OCI-LY7 (cell line): ENCODE results near the gene DNM3. TPM values are rescaled to one million over a fixed set of nuclear protein-coding genes. Genes with fewer than 3 reads are reported as not detected.

Experiments used
- BruUV-seq: library from RNA; stranded (reverse); fragments of 400-500 nt; replicated peaks from 2 replicates; lab custom pipeline; 2021; lab: Mats Ljungman, UMichigan
- CTCF ChIA-PET: fragments of 300-600 bp; sonication (Branson Sonifier 250); formaldehyde crosslinking; loops from one replicate; lab custom pipeline; 2022; ENCODE audit warnings: antibody characterized with exemption; ENCODE audit not compliant: unreplicated experiment; lab: Charles Lee
- POLR2A ChIA-PET: fragments of 300-600 bp; sonication (Branson Sonifier 250); formaldehyde crosslinking; loops from one replicate; lab custom pipeline; 2022; ENCODE audit warnings: antibody characterized with exemption; lab: Charles Lee
- DNase-seq: peaks from one replicate; pipeline ENCODE4 v3.0.0-alpha.2; 2015; ENCODE audit warnings: low spot score
- H2AFZ ChIP-seq: fragments of 200-600 bp; sonication (generic), shearing (Covaris generic); 2 replicates; pipeline ENCODE4 v1.6.1; 2014; ENCODE audit warnings: mild to moderate bottlenecking, antibody characterized with exemption, low read length, moderate library complexity
- H3K27ac ChIP-seq: fragments of 200-600 bp; sonication (generic); 2 replicates; pipeline ENCODE4 v1.5.1; 2014; ENCODE audit warnings: mixed run types, low read depth, mild to moderate bottlenecking, moderate library complexity, low read length, inconsistent platforms; ENCODE audit not compliant: poor library complexity, severe bottlenecking
- H3K36me3 ChIP-seq: fragments of 200-600 bp; sonication (generic); 2 replicates; pipeline ENCODE4 v1.6.1; 2014; ENCODE audit warnings: mild to moderate bottlenecking, antibody characterized with exemption, low read length, moderate library complexity, mixed read lengths; ENCODE audit not compliant: insufficient read depth
- H3K4me1 ChIP-seq: fragments of 200-600 bp; sonication (generic); 2 replicates; pipeline ENCODE4 v1.5.1; 2014; ENCODE audit warnings: mild to moderate bottlenecking, low read length; ENCODE audit not compliant: insufficient read depth, poor library complexity, severe bottlenecking
- H3K4me2 ChIP-seq: fragments of 200-600 bp; sonication (generic); 2 replicates; pipeline ENCODE4 v1.6.1; 2014; ENCODE audit warnings: mild to moderate bottlenecking, low read length
- H3K4me3 ChIP-seq: fragments of 200-600 bp; sonication (generic); 2 replicates; pipeline ENCODE4 v1.5.1; 2014; ENCODE audit warnings: mild to moderate bottlenecking, low read depth, low read length; ENCODE audit not compliant: poor library complexity, severe bottlenecking
- H3K79me2 ChIP-seq: fragments of 200-600 bp; sonication (generic); 2 replicates; pipeline ENCODE4 v1.6.1; 2016; ENCODE audit warnings: low read depth, mild to moderate bottlenecking, low read length, moderate library complexity, mixed read lengths; ENCODE audit not compliant: insufficient read depth
- H3K9me2 ChIP-seq: fragments of 200-600 bp; sonication (generic); 2 replicates; pipeline ENCODE4 v1.6.1; 2016; ENCODE audit warnings: mild to moderate bottlenecking, low read length, mixed read lengths; ENCODE audit not compliant: insufficient read depth
- H3K9me3 ChIP-seq: fragments of 200-600 bp; sonication (generic); 2 replicates; pipeline ENCODE4 v1.6.1; 2014; ENCODE audit warnings: mild to moderate bottlenecking, mixed run types, low read length, mixed read lengths
- H4K20me1 ChIP-seq: fragments of 200-600 bp; sonication (generic); 2 replicates; pipeline ENCODE4 v1.6.1; 2014; ENCODE audit warnings: mild to moderate bottlenecking, antibody characterized with exemption, low read length, moderate library complexity, mixed read lengths; ENCODE audit not compliant: insufficient read depth
- EZH2phosphoT487 ChIP-seq: fragments of 200-600 bp; sonication (generic); IDR thresholded peaks from 2 replicates; pipeline ENCODE4 v1.6.1; 2018; ENCODE audit warnings: low read depth, borderline replicate concordance, mild to moderate bottlenecking, mixed run types, antibody characterized with exemption, low read length, moderate library complexity, mixed read lengths
- intact Hi-C: fragments of 100-400 bp; cut with micrococcal nuclease; formaldehyde crosslinking; loops from one replicate; pipeline ENCODE4 v1.10.0; 2022; ENCODE audit not compliant: unreplicated experiment
- total RNA-seq, 2 experiments: library from RNA; depleted of rRNA in 1 of 2; stranded (reverse); fragments of >200 nt in 1 of 2; shearing (Covaris generic) in 1 of 2; gene quantifications; 2 replicates each; pipeline ENCODE4 v1.2.3, GENCODE V29; 2014 to 2022
- TF ChIP-seq, protein P1 (sequence below): fragments of 200-600 bp; sonication (generic); conservative IDR thresholded peaks from 2 replicates; pipeline ENCODE4 v1.5.1; 2014; ENCODE audit warnings: mild to moderate bottlenecking, antibody characterized with exemption, low read length, moderate library complexity, mixed read lengths

DNM3 gene
- total RNA-seq, 2 experiments from 2014 or later, result 0.47 to 0.61 TPM

DNA sequence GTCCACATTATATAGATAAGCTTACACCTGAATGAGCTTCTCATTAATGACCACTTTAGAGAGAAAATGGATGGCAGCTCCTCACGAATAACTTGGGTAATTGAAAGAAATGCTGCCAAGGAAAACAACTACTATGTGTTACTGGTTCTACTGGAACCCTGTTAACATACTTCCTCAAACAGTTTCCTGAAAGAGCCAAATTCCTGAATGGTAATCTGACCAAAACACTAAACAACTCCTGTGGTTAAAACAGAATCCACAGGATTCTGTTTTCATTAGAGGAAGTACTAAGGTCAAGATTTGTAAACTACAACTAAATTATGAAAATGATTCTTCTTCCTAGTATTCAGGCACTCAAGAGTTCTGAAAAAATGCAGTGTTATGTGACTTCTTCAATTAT, 107.2 kb downstream of the DNM3 start:
- no peaks in the 10 kb centered on the region for H4K20me1 ChIP-seq
- no peaks in the 10 kb centered on the region for H3K36me3 ChIP-seq
- H3K27ac ChIP-seq, result no peak overlapping the region
- POLR2A ChIA-PET, result interaction anchor here (0.7 kb wide), 1 partner anchor 1307 kb away, joined by 4 read pairs; no protein-coding TSS in a partner anchor
- intact Hi-C loops, result no loop called here
- no peaks in the 10 kb centered on the region for H3K9me3 ChIP-seq
- H3K9me2 ChIP-seq, result no peaks in the 10 kb centered on the region
- no peak overlapping the region for H3K4me3 ChIP-seq
- H3K4me2 ChIP-seq, result no peak overlapping the region
- no peak overlapping the region for H2AFZ ChIP-seq
- CTCF ChIA-PET, result no interaction called here
- no peaks in the 10 kb centered on the region for H3K79me2 ChIP-seq
- no TSS peak for BruUV-seq
- no peaks in the 10 kb centered on the region for H3K4me1 ChIP-seq
- no peak for TF ChIP-seq EZH2phosphoT487
- TF ChIP-seq, protein P1, sequence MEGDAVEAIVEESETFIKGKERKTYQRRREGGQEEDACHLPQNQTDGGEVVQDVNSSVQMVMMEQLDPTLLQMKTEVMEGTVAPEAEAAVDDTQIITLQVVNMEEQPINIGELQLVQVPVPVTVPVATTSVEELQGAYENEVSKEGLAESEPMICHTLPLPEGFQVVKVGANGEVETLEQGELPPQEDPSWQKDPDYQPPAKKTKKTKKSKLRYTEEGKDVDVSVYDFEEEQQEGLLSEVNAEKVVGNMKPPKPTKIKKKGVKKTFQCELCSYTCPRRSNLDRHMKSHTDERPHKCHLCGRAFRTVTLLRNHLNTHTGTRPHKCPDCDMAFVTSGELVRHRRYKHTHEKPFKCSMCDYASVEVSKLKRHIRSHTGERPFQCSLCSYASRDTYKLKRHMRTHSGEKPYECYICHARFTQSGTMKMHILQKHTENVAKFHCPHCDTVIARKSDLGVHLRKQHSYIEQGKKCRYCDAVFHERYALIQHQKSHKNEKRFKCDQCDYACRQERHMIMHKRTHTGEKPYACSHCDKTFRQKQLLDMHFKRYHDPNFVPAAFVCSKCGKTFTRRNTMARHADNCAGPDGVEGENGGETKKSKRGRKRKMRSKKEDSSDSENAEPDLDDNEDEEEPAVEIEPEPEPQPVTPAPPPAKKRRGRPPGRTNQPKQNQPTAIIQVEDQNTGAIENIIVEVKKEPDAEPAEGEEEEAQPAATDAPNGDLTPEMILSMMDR, result no peak
- no peak for DNase-seq

DNA sequence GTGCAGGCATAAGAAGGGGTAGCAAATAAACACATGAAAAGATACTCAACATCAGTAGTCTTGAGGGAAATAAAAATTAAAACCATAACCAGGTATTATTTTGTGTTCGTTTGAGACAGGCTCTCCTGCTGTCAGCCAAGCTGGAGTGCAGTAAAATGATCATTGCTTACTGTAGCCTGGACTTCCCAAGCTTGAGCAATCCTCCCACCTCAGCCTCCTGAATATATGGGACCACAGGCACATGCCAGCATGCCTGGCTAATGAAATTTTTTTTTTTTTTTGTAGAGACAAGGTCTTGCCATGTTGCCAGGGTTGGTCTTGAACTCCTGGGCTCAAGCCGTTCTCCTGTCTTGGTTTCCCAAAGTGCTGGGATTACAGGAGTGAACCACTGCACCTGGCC, 108.0 kb downstream of the DNM3 start:
- Histone ChIP-seq H3K4me2 (no peak overlapping the region), H3K9me3 (no peaks in the 10 kb centered on the region), H3K9me2 (no peaks in the 10 kb centered on the region), H3K27ac (no peak overlapping the region), H3K36me3 (no peaks in the 10 kb centered on the region), H3K4me3 (no peak overlapping the region), H3K4me1 (no peaks in the 10 kb centered on the region), H4K20me1 (no peaks in the 10 kb centered on the region), H3K79me2 (no peaks in the 10 kb centered on the region), H2AFZ (no peak overlapping the region)
- intact Hi-C loops, result no loop called here
- no TSS peak for BruUV-seq
- TF ChIP-seq, protein P1, result no peak
- no peak for TF ChIP-seq EZH2phosphoT487
- ChIA-PET POLR2A (no interaction called here), CTCF (no interaction called here)
- no peak for DNase-seq

DNA sequence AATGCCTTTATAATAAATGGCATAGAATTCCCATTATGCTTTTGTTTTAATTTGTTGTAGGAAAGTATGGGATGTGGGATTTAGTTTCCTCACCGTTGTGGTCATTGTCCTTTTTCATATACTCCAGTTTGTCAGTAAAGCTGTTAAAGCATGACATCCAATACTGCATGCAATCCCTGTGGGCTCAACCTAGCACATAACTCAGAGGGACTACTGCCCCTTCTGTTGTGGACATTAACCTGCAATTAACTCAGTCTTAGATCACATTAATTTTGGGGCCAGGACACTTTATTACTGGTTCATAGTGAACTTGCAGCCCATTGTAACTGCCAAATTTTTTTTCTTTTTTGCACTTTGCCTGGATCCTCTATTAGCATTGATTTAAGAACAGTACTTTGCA, 112.5 kb downstream of the DNM3 start:
- no peak overlapping the region for H3K4me3 ChIP-seq
- ChIA-PET CTCF (no interaction called here), POLR2A (interaction anchor here (0.7 kb wide), 1 partner anchor 742 kb away, joined by 4 read pairs; no protein-coding TSS in a partner anchor)
- no peaks in the 10 kb centered on the region for H3K9me2 ChIP-seq
- no peaks in the 10 kb centered on the region for H3K79me2 ChIP-seq
- no peak overlapping the region for H3K27ac ChIP-seq
- intact Hi-C loops, result no loop called here
- no peaks in the 10 kb centered on the region for H3K36me3 ChIP-seq
- no peak for TF ChIP-seq EZH2phosphoT487
- TF ChIP-seq, protein P1, result no peak
- no peaks in the 10 kb centered on the region for H3K9me3 ChIP-seq
- H2AFZ ChIP-seq, result no peak overlapping the region
- no peak for DNase-seq
- BruUV-seq, result no TSS peak
- H3K4me2 ChIP-seq, result no peak overlapping the region
- no peaks in the 10 kb centered on the region for H4K20me1 ChIP-seq
- no peaks in the 10 kb centered on the region for H3K4me1 ChIP-seq
